ENCODE measurements around the gene MS4A4E.
"Not testable (repeated sequence)": the region's sequence is repeated elsewhere in the genome, so short reads cannot be mapped to it uniquely, and the experiment has no call there.

The MS4A4E gene

DNA sequence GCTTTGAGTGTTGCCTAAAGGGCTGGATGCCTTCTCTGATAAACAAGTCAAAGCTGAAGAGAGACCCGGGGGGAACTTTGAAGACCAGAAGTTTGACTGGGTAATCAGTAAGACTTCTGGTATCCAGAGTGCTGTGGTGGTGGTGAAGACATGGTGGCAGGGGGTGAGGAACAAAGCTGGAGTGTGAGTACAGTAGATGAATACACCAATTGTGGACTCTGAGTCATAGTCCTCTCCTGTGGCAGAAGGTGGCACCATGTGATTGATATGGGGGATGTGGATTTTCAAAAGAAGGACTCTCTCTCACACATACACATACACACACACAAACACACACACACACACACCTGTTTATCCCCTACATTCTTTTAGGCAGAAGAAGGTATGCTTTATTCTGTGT, 72.4 kb downstream of the MS4A4E start:
- no peak for DNase-seq (ENCODE audit: low read depth)

DNA sequence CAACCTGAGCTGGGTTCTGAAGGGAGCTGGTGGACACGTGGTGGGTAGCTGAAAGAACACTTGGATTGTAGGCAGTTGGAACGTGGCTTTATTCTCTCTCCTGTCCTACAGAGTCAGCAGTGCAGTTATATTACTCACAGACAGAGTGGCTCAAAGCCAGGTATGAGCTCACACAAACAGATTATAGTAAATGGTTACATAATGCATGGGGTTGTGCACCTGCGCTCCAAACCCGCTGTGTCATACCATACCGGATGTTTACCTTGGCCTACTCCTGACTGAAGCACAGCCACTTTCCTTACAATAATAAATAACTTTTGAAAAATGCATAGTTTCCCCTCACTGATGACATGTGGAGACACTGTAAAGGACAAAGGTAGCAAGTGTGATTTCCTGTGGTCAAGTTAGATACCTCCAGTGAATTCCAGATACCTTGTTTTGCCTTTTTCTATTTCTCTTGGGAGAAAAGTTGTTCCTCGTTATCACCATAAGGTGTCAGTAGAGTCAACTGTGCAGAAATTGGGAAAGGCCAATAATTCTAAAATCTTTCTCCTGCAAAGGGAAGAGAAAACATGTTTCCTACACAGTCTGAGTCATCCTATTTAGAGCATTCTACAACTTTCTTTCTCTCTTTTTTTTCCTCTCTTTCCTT, 73.5 kb downstream of the MS4A4E start:
- no peak for DNase-seq (ENCODE audit: low read depth)

DNA sequence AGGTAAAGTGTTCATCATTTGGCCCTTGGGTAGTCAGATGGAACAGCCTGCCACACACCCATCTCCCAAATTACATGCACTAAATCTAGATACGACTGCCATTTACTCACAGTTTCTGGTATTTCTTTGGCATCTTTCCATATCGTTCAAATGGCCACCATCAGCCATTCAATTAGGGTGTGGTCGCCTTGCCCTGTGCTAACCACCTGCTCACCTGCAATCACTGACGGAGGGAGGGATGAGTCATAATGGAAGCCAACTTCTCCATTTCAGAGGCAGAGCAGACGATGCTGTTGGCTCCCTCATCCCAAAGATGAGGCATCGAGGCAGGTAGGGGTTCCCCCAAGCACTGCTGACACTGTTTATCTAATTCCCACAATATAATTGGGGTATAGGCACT, 74.6 kb downstream of the MS4A4E start:
- no peak for DNase-seq (ENCODE audit: low read depth)

DNA sequence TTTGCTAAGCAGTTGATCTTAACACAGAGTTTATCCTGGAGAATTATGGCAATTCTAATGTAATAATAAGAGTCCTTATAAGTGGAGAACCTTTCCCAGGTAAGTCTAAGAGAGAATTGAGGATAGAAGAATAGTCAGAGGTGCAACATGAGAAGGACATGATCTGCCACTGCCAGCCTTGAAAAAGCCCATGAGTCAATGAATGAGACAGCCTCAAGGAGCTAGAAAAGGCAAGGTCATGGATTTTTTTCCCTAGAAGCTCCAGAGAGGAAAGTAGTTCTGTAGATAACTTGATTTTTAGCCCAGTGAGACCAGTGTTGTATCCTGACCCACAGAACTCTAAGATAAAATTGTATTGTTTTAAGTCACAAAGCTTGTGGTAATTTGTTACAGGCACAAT, 77.0 kb downstream of the MS4A4E start:
- no peak for DNase-seq (ENCODE audit: low read depth)

DNA sequence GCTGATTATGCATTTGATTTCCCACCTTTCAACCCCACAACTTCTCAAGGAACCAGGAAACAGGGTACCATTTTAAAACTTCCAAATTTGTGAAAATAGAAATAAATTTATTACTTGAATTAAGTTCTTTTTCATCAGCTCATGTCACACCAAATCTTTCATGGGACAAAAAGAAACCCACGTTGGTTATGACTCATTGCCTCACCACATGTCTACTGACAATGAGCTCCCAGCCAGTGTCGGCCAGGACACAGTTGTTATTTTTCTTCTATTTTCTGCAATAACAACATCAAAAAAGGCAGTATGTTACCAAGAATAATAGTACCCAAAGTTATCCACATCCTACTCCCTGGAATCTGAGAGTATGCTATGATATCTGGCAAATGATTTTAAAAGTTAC, 77.4 kb downstream of the MS4A4E start:
- DNase-seq (ENCODE audit: low read depth): no peak

DNA sequence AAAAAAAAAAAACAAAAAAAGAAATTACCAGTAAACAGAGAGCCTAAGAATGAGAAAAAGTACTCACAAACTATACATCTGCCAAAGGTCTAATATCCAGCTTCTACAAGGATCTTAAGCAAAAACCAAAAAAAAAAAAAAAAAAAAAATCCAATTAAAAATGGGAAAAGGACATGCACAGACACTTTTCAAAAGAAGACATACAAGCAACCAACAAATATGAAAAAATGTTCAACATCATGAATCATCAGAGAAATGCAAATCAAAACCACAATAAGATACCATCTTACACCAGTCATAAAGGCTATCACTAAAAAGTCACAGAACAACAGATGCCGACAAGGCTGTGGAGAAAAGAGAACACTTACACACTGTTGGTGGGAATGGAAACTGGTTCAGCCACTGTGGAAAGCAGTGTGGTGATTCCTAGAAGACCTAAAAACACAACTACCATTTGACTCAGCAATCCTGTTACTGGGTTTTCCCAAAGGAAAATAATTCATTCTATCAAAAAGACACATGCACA, 78.3 kb downstream of the MS4A4E start:
- no peak for DNase-seq (ENCODE audit: low read depth)

DNA sequence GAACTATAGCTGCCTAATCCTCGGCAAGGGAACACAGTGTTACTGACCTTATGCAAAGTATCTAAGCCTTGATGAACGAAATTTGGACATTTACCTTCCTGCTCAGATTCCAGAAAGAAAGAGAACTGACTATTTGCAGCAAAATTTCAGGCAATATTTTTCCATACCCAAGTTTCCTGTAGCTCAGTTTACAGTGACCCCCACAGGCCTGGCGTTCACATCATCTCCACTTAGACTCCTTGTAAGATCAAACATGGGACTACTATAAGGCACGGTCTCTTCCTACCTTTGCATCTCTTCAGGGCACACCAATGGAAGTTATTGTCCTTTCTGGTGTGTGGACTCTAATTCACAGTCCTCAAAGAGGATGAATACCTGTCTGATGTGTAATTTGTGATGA, 81.2 kb downstream of the MS4A4E start:
- no peak for DNase-seq (ENCODE audit: low read depth)

DNA sequence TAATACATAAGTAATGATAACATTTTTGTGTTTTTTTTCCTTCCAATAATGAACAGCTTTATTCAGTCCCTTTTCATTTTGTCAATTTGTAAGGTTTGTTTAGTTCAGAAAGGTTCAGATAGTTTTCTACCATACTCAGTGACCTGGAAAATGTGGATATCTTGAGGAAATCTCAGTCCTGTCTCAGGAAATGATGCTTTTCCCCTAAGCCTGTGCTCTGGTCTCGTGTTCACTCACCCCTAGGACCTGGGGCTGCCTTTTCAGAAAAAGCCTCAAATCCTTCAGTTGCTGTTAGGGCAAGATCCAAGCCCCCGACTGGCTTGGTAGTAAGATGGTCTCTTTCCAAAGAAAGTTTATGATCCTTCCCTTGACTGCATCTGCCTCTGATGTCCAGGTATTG, 81.8 kb downstream of the MS4A4E start:
- no peak for DNase-seq (ENCODE audit: low read depth)

DNA sequence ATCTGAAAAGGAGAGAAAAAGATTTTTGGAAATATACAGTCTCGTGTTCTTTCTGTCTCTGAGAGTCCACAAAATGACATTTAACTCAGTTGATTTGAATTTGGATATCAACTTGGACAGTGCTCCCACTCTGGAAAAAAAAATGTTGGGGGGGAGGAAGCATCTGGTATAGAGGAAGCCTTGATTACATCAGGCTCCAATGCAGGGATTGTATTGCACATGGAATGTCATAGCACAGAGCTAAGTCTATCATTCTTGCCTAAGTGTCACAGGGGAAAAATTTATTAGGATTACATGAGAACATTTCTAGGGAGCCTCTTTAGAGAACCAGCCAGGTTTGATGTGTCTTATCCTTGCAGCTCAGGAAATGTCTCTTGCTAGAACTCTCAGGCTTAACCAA, 83.1 kb downstream of the MS4A4E start:
- DNase-seq (ENCODE audit: low read depth): no peak

DNA sequence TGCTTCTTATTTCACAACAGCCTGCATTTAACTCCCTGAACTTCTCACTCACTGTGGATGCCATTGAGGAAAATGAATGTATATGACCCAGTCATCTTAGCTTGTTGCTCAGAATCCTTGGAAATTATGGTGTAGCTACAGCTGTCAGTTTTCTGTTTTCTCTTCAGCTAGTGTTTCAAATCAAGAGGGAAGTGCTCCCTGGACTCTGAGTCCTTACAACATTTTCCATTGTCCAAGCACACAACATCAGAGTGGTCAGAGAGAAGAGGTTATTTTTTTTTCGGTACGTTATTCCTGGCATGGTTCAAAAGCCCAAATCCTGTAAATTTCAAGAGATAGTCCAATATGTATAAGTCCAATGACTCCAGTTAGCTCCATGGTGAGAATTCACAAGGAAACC, 83.7 kb downstream of the MS4A4E start:
- DNase-seq (ENCODE audit: low read depth): no peak

DNA sequence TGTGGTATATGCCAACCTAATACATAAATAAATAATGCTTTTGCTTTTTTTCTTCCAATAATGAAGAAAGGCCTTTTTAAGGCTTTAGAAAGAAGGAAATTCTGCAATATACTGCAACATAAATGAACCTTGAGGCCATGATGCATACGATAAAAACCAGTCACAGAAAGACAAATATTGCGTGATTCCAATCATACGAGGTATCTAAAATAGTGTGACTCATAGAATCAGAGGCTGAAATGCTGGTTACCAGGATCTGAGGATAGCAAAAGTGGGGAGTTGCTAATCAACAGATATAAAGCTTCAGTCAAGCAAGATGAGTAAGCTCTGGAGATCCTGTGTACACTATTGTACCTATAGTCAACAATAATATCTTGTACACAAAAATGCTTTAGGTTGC, 84.3 kb downstream of the MS4A4E start:
- no peak for DNase-seq (ENCODE audit: low read depth)

DNA sequence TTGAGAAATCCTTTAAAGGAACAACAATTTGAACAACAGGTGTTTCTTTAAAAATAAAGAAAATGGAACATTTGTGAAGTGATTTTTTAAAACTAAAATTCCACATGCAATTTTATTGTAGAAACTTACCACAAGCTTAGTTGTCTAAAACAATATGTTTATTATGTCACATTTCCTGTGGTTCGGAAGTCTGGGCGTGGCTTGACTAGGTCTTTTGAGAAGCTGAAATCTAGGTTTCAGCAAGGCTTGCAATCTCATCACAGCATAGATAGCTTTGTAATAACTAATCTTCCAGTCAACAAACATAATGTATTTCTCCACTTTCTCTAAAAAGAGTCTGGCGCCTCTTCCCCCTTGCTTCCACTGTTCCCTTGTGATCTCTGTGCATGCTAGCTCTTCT, 87.0 kb downstream of the MS4A4E start:
- DNase-seq (ENCODE audit: low read depth): no peak

DNA sequence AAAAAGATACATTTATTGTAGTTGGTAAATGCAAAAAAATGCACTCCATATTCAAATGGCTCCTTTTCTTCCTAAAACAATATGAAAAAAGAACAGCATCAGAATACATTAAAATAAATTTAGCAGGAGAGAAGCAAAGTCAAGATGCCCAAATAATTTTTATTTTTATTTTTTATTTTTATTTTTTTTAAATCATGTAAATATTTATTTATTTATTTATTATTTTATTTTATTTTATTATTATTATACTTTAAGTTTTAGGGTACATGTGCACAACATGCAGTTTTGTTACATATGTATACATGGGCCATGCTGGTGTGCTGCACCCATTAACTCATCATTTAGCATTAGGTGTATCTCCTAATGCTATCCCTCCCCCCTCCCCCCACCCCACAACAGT, 90.2 kb downstream of the MS4A4E start:
- not testable (repeated sequence) for DNase-seq (ENCODE audit: low read depth)

DNA sequence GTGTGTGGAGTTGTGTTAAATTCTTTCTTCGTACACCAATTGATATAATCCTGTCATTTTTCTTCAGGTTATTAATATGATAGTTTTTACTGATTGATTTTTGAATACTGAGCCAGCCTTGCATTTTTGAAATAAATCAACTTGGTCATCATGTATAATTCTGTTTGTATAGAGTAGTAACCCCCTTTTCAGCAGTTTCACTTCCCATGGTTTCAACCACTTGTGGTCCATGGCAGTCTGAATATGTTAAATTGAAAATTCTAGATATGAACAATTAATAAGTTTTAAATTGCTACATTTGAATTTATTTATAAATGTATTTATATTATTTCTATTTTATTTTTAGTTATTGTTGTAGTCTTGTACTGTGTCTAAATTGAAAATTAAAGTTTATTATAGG, 92.7 kb downstream of the MS4A4E start:
- no peak for DNase-seq (ENCODE audit: low read depth)
